SK-N-MC (cell line): Measurements from ENCODE around the gene SGTA.

Experiments used
- EZH2 ChIP-seq: fragments of 200-600 bp; sonication (generic); IDR thresholded peaks from one replicate; pipeline ENCODE4 v1.6.1; 2017; ENCODE audit warnings: antibody characterized with exemption
- POLR2AphosphoS5 ChIP-seq: IDR thresholded peaks from 2 replicates; pipeline ENCODE4 v1.6.1; 2012; ENCODE audit warnings: mild to moderate bottlenecking, low read depth, low read length, borderline replicate concordance

GRCh38 chr19:2788237-2788636 lies 5.2 kb upstream of the SGTA start:
- TF ChIP-seq EZH2 (no peak), POLR2AphosphoS5 (no peak)
